ENCODE results near the gene CCL27. TPM values are rescaled to one million over a fixed set of nuclear protein-coding genes. Genes with fewer than 3 reads are reported as not detected.
"Not testable (repeated sequence)": the region's sequence is repeated elsewhere in the genome, so short reads cannot be mapped to it uniquely, and the experiment has no call there.

CCL27 gene
- total RNA-seq, 1 donor from 2014 or later: not detected

DNA sequence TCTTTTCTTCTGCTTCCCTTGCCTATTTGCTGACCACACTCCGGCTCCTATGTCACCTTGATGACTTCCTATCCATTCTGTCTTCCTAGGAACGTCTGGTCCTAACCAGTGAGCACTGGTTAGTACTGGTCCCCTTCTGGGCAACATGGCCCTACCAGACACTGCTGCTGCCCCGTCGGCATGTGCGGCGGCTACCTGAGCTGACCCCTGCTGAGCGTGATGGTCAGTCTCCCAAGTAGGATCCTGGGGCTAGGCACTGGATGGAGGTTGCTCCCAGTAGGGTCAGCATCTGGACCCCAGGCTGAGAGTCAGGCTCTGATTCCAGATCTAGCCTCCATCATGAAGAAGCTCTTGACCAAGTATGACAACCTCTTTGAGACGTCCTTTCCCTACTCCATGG, 13.8 kb downstream of the CCL27 start:
- no peak for DNase-seq

DNA sequence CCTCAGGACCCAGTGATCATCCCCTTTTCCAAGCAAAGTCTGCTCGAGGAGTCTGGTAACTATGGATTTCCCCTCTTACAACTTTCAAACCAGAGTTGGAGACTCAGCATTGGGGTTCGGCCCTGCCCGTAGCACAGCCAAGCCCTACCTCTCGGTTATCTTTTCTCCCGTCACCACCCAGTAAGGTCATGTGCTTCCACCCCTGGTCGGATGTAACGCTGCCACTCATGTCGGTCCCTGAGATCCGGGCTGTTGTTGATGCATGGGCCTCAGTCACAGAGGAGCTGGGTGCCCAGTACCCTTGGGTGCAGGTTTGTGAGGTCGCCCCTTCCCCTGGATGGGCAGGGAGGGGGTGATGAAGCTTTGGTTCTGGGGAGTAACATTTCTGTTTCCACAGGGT, 14.8 kb downstream of the CCL27 start:
- DNase-seq: no peak

- DNase-seq: no peak
Measured at GRCh38 chr9:34647084-34647403, 15.4 kb downstream of the CCL27 start.

- peak; percentile 93 for DNase-seq
Measured at GRCh38 chr9:34646211-34647083, 16.0 kb downstream of the CCL27 start, which contains the start of gene GALT. GALT (plus strand) TSS chr9:34646675; CDS start chr9:34646705, 30 bp downstream.

DNA sequence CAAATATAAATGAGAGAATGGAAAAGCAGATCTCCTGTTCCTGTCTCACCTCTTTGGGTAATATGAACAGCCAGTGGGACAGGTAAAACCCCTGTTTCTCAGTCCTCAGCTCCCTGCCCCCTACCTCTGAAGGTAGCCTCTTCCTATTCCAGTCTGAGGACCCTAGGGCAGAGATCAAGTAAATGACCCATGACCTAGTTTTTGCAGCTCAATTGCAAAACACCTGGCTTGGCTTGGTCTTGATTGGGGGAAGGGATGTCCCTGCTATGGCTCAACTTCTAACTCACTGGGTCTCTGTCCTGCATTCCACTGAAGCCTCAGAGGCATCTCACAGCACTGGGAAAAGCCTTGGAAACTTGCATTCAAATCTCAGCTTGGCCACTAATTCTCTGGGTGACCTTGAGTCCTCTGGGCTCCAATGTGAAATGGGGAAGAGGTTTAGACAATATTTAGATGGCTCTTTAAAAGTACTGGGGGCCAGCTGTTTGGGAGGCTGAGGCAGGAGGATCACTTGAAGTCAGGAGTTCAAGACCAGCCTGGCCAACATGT, 17.6 kb downstream of the CCL27 start:
- no peak for DNase-seq

- no peak for DNase-seq
Measured at GRCh38 chr9:34642679-34643078, 19.8 kb downstream of the CCL27 start.

DNA sequence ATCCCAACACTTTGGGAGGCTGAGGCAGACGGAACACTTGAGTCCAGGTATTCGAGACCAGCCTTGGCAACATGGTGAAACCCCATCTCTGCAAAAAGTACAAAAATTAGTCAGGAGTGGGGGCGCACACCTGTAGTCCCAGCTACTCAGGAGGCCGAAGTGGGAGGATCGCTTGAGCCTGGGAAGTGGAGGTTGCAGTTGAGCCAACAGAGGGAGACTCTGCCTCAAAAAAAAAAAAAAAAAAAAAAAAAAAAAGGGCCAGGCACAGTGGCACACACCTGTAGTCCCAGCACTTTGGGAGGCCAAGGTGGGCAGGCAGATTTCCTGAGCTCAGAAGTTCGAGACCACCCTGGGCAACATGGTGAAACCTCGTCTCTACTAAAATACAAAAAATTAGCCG, 23.1 kb downstream of the CCL27 start:
- not testable (repeated sequence) for DNase-seq

GRCh38 chr9:34638138-34638445, 24.4 kb downstream of the CCL27 start:
- no peak for DNase-seq

- peak; percentile 95 for DNase-seq
Measured at GRCh38 chr9:34637356-34638137, 24.9 kb downstream of the CCL27 start, which contains the start of gene SIGMAR1. SIGMAR1 (minus strand) TSS chr9:34637787; CDS start chr9:34637697, 90 bp downstream.

- DNase-seq: no peak
Measured at GRCh38 chr9:34636791-34637355, 25.6 kb downstream of the CCL27 start.

- no peak for DNase-seq
Measured at GRCh38 chr9:34635556-34635955, 26.9 kb downstream of the CCL27 start.

DNA sequence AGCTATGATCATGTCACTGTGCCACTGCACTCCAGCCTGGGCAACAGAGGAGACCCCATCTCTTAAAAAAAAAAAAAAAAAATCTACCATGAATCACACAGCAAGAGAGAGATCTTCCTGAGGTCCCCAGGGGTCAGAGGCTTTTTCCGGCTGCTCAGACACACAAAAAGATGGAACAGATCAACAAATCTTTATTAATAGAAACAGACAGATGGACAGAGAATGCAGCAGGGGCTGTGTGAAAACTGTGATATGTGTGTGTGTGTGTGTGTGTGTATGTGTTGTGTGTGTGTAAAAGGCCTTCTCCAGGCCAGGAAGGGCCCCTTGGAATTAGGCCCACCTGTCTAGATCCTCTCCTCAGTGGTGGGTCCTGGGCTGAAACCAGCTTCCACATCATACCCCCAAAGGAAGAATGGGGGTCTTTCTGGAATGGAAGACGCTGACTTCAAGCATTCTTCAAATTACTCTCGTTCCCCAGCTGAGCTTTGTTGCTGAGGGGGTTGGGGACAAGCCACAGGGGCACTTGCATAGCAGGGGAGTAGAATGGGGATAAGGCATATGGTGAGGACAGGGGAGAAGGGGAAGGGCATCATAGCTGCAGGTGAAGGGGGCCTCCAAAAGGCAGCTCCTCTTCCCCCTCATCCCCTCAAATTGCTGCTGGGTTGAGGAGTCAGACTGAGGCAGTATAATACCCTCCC, 27.8 kb downstream of the CCL27 start:
- DNase-seq: no peak

DNA sequence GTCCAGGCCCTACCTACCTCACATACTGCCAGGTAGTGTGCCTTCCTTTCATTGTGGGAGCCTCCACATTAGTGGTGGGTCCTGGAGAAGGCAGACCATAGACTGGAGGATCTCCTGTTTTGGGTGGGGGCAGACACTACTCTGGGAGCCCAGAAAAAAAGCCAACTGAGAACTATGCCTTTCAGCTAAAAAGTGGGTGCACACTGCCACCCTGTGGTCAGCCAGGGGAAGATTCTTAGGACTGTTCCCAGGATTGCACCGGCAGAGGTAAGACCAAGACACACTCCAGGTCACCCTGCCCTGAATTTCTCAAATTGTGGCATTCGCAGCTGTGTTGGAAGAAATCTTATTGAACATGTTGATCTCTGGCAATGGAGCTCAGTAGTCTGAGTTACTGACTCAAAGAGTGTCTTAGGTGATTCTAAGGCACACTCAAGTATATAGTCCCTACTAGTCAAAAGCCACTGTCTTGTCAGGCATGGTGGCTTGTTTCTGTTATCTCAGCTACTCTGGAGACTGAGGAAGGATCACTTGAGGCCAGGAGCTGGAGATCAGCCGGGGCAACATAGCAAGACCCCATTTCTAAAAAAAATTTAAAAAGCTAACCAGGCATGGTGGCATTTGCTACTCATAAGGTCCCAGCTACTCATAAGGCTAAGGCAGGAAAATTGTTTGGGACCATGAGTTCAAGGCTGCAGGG, 28.5 kb downstream of the CCL27 start:
- DNase-seq: peak; percentile 81

- DNase-seq: no peak
Measured at GRCh38 chr9:34633166-34633565, 29.3 kb downstream of the CCL27 start.

DNA sequence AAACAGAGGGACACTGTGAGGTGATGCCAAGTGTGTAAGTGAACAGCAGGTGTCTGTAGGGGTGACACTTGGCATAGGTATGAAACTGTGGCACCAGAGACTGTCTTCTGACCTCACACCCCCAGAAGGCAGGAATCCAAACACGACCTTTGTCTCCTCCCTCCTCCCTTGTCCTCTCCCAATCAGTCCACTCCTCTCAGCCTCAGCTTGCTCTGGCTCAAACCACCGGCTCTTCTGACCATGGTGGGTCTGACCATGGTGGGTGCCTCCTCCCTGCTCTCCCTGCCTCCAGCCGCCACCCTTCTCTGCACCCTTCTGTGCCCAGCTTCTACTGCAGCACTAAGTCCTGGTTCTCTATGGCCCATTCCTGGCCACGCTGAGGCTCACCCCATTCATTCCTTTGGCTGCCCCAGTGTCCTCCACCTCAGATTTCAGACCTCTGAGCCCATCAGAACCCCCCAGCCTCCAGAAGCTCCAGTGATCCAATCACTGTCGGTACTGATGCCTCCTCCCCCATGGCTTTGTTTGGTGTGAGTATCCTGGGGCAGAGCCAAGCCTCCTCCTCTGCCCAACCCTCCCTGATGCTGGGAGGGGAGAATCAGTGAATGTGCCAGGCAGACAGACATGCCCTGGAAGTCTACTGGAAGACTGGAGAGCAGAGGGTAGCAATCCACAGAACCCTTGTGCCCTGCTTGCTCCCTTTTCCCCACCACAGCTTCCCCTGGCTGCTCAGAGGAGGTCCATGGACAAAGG, 31.9 kb downstream of the CCL27 start:
- no peak for DNase-seq

DNA sequence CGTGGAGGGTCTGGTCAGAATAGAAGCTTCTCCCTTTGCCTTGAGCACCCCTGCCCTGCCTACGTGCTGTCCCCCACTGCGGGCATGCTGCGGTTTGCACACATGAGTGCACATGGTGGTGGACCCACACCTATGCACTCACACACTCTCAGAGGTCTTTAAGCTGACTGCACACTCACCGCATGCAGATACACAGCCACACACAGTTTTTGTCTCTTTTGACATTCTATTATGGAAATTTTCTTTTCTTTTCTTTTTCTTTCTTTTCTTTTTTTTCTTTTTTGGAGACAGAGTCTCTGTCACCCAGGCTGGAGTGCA, 33.0 kb downstream of the CCL27 start:
- no peak for DNase-seq

GRCh38 chr9:34628656-34629490, 33.6 kb downstream of the CCL27 start, which contains the start of gene ARID3C:
ARID3C (minus strand) TSS chr9:34629066; CDS start chr9:34628014, 1,052 bp downstream.
- DNase-seq: peak; percentile 37

- DNase-seq: no peak
Measured at GRCh38 chr9:34627716-34628655, 34.5 kb downstream of the CCL27 start.

DNA sequence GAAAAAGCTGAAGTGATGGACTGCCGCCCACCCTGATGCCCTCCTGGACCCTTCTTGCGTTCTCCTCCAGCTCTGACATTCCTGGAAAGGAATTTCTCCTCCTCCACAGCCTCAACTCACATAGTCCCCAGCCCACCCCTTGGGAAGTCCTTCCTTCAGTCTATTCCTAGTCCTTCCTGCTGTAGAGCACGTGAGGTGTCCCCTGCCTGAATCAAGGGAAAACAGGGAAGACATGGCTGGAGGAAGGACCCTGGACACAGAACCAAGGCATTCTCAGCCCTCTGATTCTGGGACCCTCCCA, 37.3 kb downstream of the CCL27 start:
- DNase-seq: no peak
